ENCODE data around the gene HDAC4. TPM values are rescaled to one million over a fixed set of nuclear protein-coding genes. Genes with fewer than 3 reads are reported as not detected.

The HDAC4 gene
- total RNA-seq, 1 experiment from 2014 or later, result 47.6 TPM

- Histone ChIP-seq H3K4me3 (replicated peaks in 1 of 2; ENCODE audit: low read depth in 1 of 2, low read length in 2 of 2) (no peak overlapping the region), H3K36me3 (ENCODE audit: control insufficient read depth in 1 of 2, insufficient read depth in 2 of 2, low read length in 2 of 2) (peaks cover 4 to 7% of the 10 kb centered on the region in 2 experiments; a peak in 2 of 4 replicates), H2AFZ (ENCODE audit: low read depth, low read length, poor library complexity, severe bottlenecking) (no peak overlapping the region), H3K9ac (ENCODE audit: low read length) (no peak overlapping the region), H3K9me3 (ENCODE audit: control insufficient read depth in 1 of 2, insufficient read depth in 1 of 2, low read depth in 1 of 2, low read length in 2 of 2) (no peaks in the 10 kb centered on the region), H3K79me2 (ENCODE audit: insufficient read depth, low read length) (no peaks in the 10 kb centered on the region), H3K27ac (ENCODE audit: low read depth, low read length) (no peak overlapping the region), H3K4me1 (ENCODE audit: control insufficient read depth in 1 of 2, insufficient read depth in 2 of 2, low read length in 2 of 2) (peaks cover 0 to 11% of the 10 kb centered on the region in 2 experiments; a peak in 1 of 4 replicates), H3K27me3 (ENCODE audit: insufficient read depth, low read length) (no peaks in the 10 kb centered on the region), H3K9me2 (ENCODE audit: insufficient read depth) (no peaks in the 10 kb centered on the region), H4K20me1 (ENCODE audit: insufficient read depth) (no peaks in the 10 kb centered on the region), H3K4me2 (ENCODE audit: low read length) (no peak overlapping the region)
- TF ChIP-seq ZBTB33 (IDR thresholded peaks at IDR 0.05; ENCODE audit: extremely low read depth, insufficient replicate concordance, low read length) (no peak), CEBPB (IDR thresholded peaks at IDR 0.05; ENCODE audit: low read depth) (no peak)
- ChIA-PET POLR2A (no interaction called here), CTCF (no interaction called here), RAD21 (ENCODE audit: low non-redundant PET in 1 of 2, low total read pairs in 2 of 2, uncharacterized antibody in 2 of 2, unreplicated experiment in 2 of 2) (no interaction called here)
- ATAC-seq (no peak), DNase-seq (ENCODE audit: low read depth, low spot score) (no peak)
- BruUV-seq (replicated peaks), result no TSS peak
- intact Hi-C loops (cut with micrococcal nuclease), result no loop called here
These were observed 248.4 kb downstream of the HDAC4 start for GRCh38 chr2:239152239-239152915.

- Histone ChIP-seq H3K4me2 (ENCODE audit: low read length) (no peak overlapping the region), H3K27me3 (ENCODE audit: insufficient read depth, low read length) (no peaks in the 10 kb centered on the region), H3K4me1 (ENCODE audit: control insufficient read depth in 1 of 2, insufficient read depth in 2 of 2, low read length in 2 of 2) (peaks cover 0 to 11% of the 10 kb centered on the region in 2 experiments; a peak in 1 of 4 replicates), H3K9ac (ENCODE audit: low read length) (no peak overlapping the region), H3K9me2 (ENCODE audit: insufficient read depth) (no peaks in the 10 kb centered on the region), H4K20me1 (ENCODE audit: insufficient read depth) (no peaks in the 10 kb centered on the region), H3K4me3 (replicated peaks in 1 of 2; ENCODE audit: low read depth in 1 of 2, low read length in 2 of 2) (no peak overlapping the region), H2AFZ (ENCODE audit: low read depth, low read length, poor library complexity, severe bottlenecking) (no peak overlapping the region), H3K9me3 (ENCODE audit: control insufficient read depth in 1 of 2, insufficient read depth in 1 of 2, low read depth in 1 of 2, low read length in 2 of 2) (no peaks in the 10 kb centered on the region), H3K36me3 (ENCODE audit: control insufficient read depth in 1 of 2, insufficient read depth in 2 of 2, low read length in 2 of 2) (peaks cover 4 to 8% of the 10 kb centered on the region in 2 experiments; a peak in 2 of 4 replicates), H3K79me2 (ENCODE audit: insufficient read depth, low read length) (no peaks in the 10 kb centered on the region), H3K27ac (ENCODE audit: low read depth, low read length) (no peak overlapping the region)
- BruUV-seq (replicated peaks), result no TSS peak
- ATAC-seq, result no peak
- DNase-seq (ENCODE audit: low read depth, low spot score), result no peak
- intact Hi-C loops (cut with micrococcal nuclease), result no loop called here
- CTCF ChIA-PET, result no interaction called here
- RAD21 ChIA-PET (ENCODE audit: low non-redundant PET in 1 of 2, low total read pairs in 2 of 2, uncharacterized antibody in 2 of 2, unreplicated experiment in 2 of 2), result no interaction called here
- TF ChIP-seq EZH2phosphoT487 (IDR thresholded peaks at IDR 0.05; ENCODE audit: borderline replicate concordance) (no peak), POLR2AphosphoS5 (IDR thresholded peaks at IDR 0.05; ENCODE audit: low read depth, low read length) (no peak), JUND (IDR thresholded peaks at IDR 0.05) (no peak), ELF1 (IDR thresholded peaks at IDR 0.05; ENCODE audit: borderline replicate concordance, low read depth) (no peak), CEBPB (IDR thresholded peaks at IDR 0.05; ENCODE audit: low read depth) (no peak), ATF3 (IDR thresholded peaks at IDR 0.05) (no peak), POLR2A (IDR thresholded peaks at IDR 0.05; ENCODE audit: borderline replicate concordance, extremely low read depth, insufficient read depth, insufficient read length) (no peak), EZH2 (IDR thresholded peaks at IDR 0.05) (no peak), ZFX (IDR thresholded peaks at IDR 0.05) (no peak), MAX (IDR thresholded peaks at IDR 0.05) (no peak), CTCF (IDR thresholded peaks at IDR 0.05 in 2 of 3, conservative IDR thresholded peaks at IDR 0.05 in 1 of 3; ENCODE audit: borderline replicate concordance in 1 of 3, insufficient read depth in 1 of 3, low read depth in 2 of 3, low read length in 2 of 3) (no peak), CBX3 (IDR thresholded peaks at IDR 0.05; ENCODE audit: low read depth) (no peak)
- POLR2A ChIA-PET, result no interaction called here
These were observed 249.4 kb downstream of the HDAC4 start for GRCh38 chr2:239151201-239152131.
